Keratinocyte (primary cell): ENCODE data around the gene HOXA7. TPM values are rescaled to one million over a fixed set of nuclear protein-coding genes. Genes with fewer than 3 reads are reported as not detected.

Source experiments
- DNase-seq: peaks from one replicate; pipeline ENCODE4 v3.0.0-alpha.2; 2011; ENCODE audit warnings: low read depth, missing footprints, low spot score
- FAIRE-seq: peaks from 2 replicates; lab custom pipeline; 2011; peaks lifted over from hg19 to GRCh38; lab: Jason Lieb, UNC
- H2AFZ ChIP-seq: 2 replicates; pipeline ENCODE4 v1.6.0; 2012; ENCODE audit warnings: low read length, control low read depth, inconsistent platforms; ENCODE audit not compliant: control insufficient read depth
- H3K27ac ChIP-seq: 2 replicates; pipeline ENCODE4 v1.5.1; 2011; ENCODE audit warnings: low read length; ENCODE audit not compliant: control insufficient read depth, insufficient read depth
- H3K27me3 ChIP-seq: 3 replicates; pipeline ENCODE4 v1.6.0; 2011; ENCODE audit warnings: low read length; ENCODE audit not compliant: control insufficient read depth, insufficient read depth; ENCODE audit errors: extremely low read depth
- H3K36me3 ChIP-seq, 2 experiments: 2 replicates in 1 of 2; 3 replicates in 1 of 2; pipeline ENCODE4 v1.5.1; 2011; ENCODE audit warnings: low read length in 2 of 2, mild to moderate bottlenecking in 1 of 2; ENCODE audit not compliant: control insufficient read depth in 2 of 2, insufficient read depth in 2 of 2; ENCODE audit errors: extremely low read depth in 1 of 2
- H3K4me1 ChIP-seq: 3 replicates; pipeline ENCODE4 v1.5.1; 2011; ENCODE audit warnings: low read length; ENCODE audit not compliant: control insufficient read depth, insufficient read depth; ENCODE audit errors: extremely low read depth
- H3K4me2 ChIP-seq: 3 replicates; pipeline ENCODE4 v1.6.0; 2011; ENCODE audit warnings: low read depth, low read length; ENCODE audit not compliant: control insufficient read depth, insufficient read depth; ENCODE audit errors: extremely low read depth
- H3K4me3 ChIP-seq, 3 experiments: fragments of 200-600 bp in 1 of 3; sonication (generic) in 1 of 3; 2 replicates in 2 of 3; 3 replicates in 1 of 3; pipeline ENCODE4 v1.5.1; 2011 to 2016; ENCODE audit warnings: low read length in 3 of 3, mild to moderate bottlenecking in 3 of 3, control low read depth in 2 of 3, inconsistent platforms in 1 of 3, low read depth in 1 of 3, mixed read lengths in 1 of 3, mixed run types in 1 of 3, moderate library complexity in 1 of 3; ENCODE audit not compliant: control insufficient read depth in 2 of 3, insufficient read depth in 2 of 3; ENCODE audit errors: extremely low read depth in 1 of 3
- H3K79me2 ChIP-seq: 2 replicates; pipeline ENCODE4 v1.6.0; 2012; ENCODE audit warnings: low read length; ENCODE audit not compliant: control insufficient read depth, insufficient read depth
- H3K9ac ChIP-seq: 3 replicates; pipeline ENCODE4 v1.6.0; 2011; ENCODE audit warnings: low read length; ENCODE audit not compliant: control insufficient read depth, insufficient read depth; ENCODE audit errors: extremely low read depth
- H3K9me1 ChIP-seq: 3 replicates; pipeline ENCODE4 v1.6.0; 2011; ENCODE audit warnings: low read length; ENCODE audit not compliant: control insufficient read depth, insufficient read depth; ENCODE audit errors: extremely low read depth
- H3K9me3 ChIP-seq: 2 replicates; pipeline ENCODE4 v1.5.1; 2012; ENCODE audit warnings: low read depth, low read length; ENCODE audit not compliant: control insufficient read depth
- H4K20me1 ChIP-seq: 3 replicates; pipeline ENCODE4 v1.6.0; 2011; ENCODE audit warnings: low read length; ENCODE audit not compliant: control insufficient read depth, insufficient read depth; ENCODE audit errors: extremely low read depth
- EZH2 ChIP-seq: IDR thresholded peaks from one replicate; pipeline ENCODE4 v1.6.1; 2012; ENCODE audit warnings: inconsistent platforms, mild to moderate bottlenecking, low read length, moderate library complexity
- dilution Hi-C: fragments of 300-500 bp; cut with MboI; formaldehyde crosslinking; loops from one replicate; pipeline ENCODE4 v1.7.0; 2020; ENCODE audit warnings: low sequenced_read_pairs; ENCODE audit not compliant: extremely low pct_ligation_motif_present
- polyA plus RNA-seq, 5 experiments: library from polyadenylated mRNA; depleted of rRNA in 3 of 5; stranded (reverse) in 3 of 5; stranded (forward) in 1 of 5; unstranded in 1 of 5; fragments of >200 nt; gene quantifications; 1 replicate in 1 of 5; 2 replicates in 3 of 5; 3 replicates in 1 of 5; pipeline versions ENCODE4 v1.2.1 to v1.2.3, GENCODE V29; 2011 to 2012; ENCODE audit warnings: missing spikeins in 2 of 5, low read depth in 1 of 5, low replicate concordance in 1 of 5
- TF ChIP-seq, protein P1 (sequence below), 3 experiments: IDR thresholded peaks in 1 of 3; conservative IDR thresholded peaks in 1 of 3; optimal IDR thresholded peaks in 1 of 3; 2 replicates in 2 of 3; 3 replicates in 1 of 3; pipeline versions ENCODE3 to v1.5.1; 2011; ENCODE audit warnings: low read length in 3 of 3, mild to moderate bottlenecking in 3 of 3, moderate library complexity in 2 of 3, control low read depth in 1 of 3, inconsistent platforms in 1 of 3; ENCODE audit not compliant: insufficient read depth in 2 of 3; ENCODE audit errors: extremely low read depth in 1 of 3

Gene HOXA7
- polyA plus RNA-seq, 1 donor (not counting 4 experiments of a cell fraction or from before 2014, with no cell fraction given): 8.1 TPM

GRCh38 chr7:27171325-27171636 is 14.8 kb upstream of the HOXA7 start:
- Histone ChIP-seq H3K9me3 (no peaks in the 10 kb centered on the region), H3K9me1 (no peaks in the 10 kb centered on the region), H3K4me1 (peaks cover 32% of the 10 kb centered on the region), H3K4me2 (peak overlapping the region; percentile 98), H2AFZ (no peak overlapping the region), H3K4me3 (peak overlapping the region; percentile 78 to 94 (median 84)), H3K36me3 (peaks cover 0 to 4% of the 10 kb centered on the region in 2 experiments), H4K20me1 (no peaks in the 10 kb centered on the region), H3K9ac (peak overlapping the region; percentile 83), H3K79me2 (peaks cover 63% of the 10 kb centered on the region), H3K27me3 (peaks cover 6% of the 10 kb centered on the region), H3K27ac (peak overlapping the region; percentile 87)
- no peak for DNase-seq
- FAIRE-seq: no peak
- dilution Hi-C loops: no loop called here
- TF ChIP-seq, protein P1, sequence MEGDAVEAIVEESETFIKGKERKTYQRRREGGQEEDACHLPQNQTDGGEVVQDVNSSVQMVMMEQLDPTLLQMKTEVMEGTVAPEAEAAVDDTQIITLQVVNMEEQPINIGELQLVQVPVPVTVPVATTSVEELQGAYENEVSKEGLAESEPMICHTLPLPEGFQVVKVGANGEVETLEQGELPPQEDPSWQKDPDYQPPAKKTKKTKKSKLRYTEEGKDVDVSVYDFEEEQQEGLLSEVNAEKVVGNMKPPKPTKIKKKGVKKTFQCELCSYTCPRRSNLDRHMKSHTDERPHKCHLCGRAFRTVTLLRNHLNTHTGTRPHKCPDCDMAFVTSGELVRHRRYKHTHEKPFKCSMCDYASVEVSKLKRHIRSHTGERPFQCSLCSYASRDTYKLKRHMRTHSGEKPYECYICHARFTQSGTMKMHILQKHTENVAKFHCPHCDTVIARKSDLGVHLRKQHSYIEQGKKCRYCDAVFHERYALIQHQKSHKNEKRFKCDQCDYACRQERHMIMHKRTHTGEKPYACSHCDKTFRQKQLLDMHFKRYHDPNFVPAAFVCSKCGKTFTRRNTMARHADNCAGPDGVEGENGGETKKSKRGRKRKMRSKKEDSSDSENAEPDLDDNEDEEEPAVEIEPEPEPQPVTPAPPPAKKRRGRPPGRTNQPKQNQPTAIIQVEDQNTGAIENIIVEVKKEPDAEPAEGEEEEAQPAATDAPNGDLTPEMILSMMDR (optimal IDR thresholded peaks at IDR 0.05 in 1 of 3, IDR thresholded peaks at IDR 0.05 in 1 of 3, conservative IDR thresholded peaks at IDR 0.05 in 1 of 3; ENCODE audit: extremely low read depth in 1 of 3, insufficient read depth in 2 of 3, low read length in 3 of 3): no peak
- TF ChIP-seq EZH2: no peak

DNA sequence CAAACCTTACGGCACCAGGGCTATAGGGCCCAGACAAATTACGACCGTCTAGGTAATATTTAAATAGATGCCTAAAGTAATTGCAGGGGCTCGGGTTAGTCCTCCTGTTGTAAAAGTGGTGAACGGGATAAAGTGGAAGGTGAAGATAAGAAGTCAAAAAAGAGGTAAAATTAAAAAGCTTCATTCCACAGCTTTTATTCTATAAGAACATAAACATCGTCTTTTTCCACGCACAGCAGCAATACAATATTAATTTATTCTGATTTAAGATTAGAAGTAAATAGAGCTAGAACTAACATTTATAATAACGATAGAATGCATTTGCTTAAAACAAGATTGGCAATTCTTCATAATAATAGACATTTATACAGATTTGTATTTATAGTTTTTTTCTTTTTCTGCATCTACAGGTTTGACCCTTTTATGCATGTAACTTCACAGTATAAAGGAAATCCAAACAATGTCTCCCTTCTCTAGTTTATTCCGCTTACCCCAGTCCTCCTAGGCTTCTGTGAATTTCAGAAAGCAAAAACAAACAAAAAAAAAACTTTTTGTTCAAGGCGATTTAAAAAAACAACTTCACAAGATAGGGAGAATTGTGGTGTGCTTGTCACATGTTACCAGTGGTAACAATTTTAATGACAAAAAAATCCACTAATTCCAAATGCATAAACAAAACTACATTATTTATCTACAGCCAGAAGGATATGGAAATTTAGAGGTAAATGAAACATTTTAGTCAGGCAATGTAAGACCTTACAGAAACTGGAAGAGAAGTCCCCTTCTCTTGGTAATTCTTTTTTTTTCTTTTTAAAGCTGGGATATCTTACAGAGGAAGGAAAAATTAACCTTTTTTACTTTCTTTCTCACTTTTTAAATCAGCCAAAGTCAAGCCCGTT is 14.2 kb upstream of the HOXA7 start:
- Histone ChIP-seq H3K9ac (peak overlapping the region; percentile 83), H3K4me3 (peak overlapping the region; percentile 78 to 94 (median 84)), H3K4me1 (peaks cover 32% of the 10 kb centered on the region)

More for the DNA sequence above, 14.2 kb upstream of the HOXA7 start:
- dilution Hi-C loops: no loop called here
- Histone ChIP-seq H3K27me3 (peaks cover 6% of the 10 kb centered on the region), H3K27ac (peak overlapping the region; percentile 87), H3K79me2 (peaks cover 69% of the 10 kb centered on the region), H2AFZ (no peak overlapping the region), H3K36me3 (peaks cover 0 to 4% of the 10 kb centered on the region in 2 experiments), H3K4me2 (peak overlapping the region; percentile 98), H3K9me1 (no peaks in the 10 kb centered on the region), H4K20me1 (no peaks in the 10 kb centered on the region), H3K9me3 (no peaks in the 10 kb centered on the region)
- DNase-seq (no peak), FAIRE-seq (no peak)
- TF ChIP-seq, protein P1 (optimal IDR thresholded peaks at IDR 0.05 in 1 of 3, IDR thresholded peaks at IDR 0.05 in 1 of 3, conservative IDR thresholded peaks at IDR 0.05 in 1 of 3; ENCODE audit: extremely low read depth in 1 of 3, insufficient read depth in 2 of 3, low read length in 3 of 3): no peak
- no peak for TF ChIP-seq EZH2
